HepG2 (cell line): ENCODE data around the gene MMP23B. TPM values are rescaled to one million over a fixed set of nuclear protein-coding genes. Genes with fewer than 3 reads are reported as not detected.
"Not testable (repeated sequence)": the region's sequence is repeated elsewhere in the genome, so short reads cannot be mapped to it uniquely, and the experiment has no call there.

Experiments used
- ATAC-seq: fragments of 200-7000 bp; cut with Tn5 transposase; 3 replicates; pipeline ENCODE4 v1.9.1; 2020; ENCODE audit warnings: mild to moderate bottlenecking, moderate library complexity
- BruUV-seq: library from RNA; stranded (reverse); fragments of 400-500 nt; replicated peaks from 2 replicates; lab custom pipeline; 2021; lab: Mats Ljungman, UMichigan
- CTCF ChIA-PET: fragments of 300-600 bp; formaldehyde crosslinking; extraction: SDS; loops from one replicate; lab custom pipeline; 2021; ENCODE audit warnings: low total read pairs, inconsistent platforms, low intra/inter-chr PET ratio; lab: Yijun Ruan, JAX
- POLR2A ChIA-PET: fragments of 350-600 bp; sonication (Branson Sonifier 250); formaldehyde crosslinking; loops from one replicate; lab custom pipeline; 2020; ENCODE audit warnings: antibody characterized with exemption, inconsistent platforms; lab: Yijun Ruan, JAX
- DNase-seq: peaks from one replicate; pipeline ENCODE4 v3.0.0-alpha.2; 2015; ENCODE audit warnings: low spot score
- FAIRE-seq: peaks from 3 replicates; lab custom pipeline; 2011; peaks lifted over from hg19 to GRCh38; lab: Jason Lieb, UNC
- H2AFZ ChIP-seq: one replicate; pipeline ENCODE4 v1.6.1; 2011; ENCODE audit warnings: low read length, inconsistent platforms
- H3K27ac ChIP-seq: fragments of 300-600 bp; 3 replicates; pipeline ENCODE4 v1.8.0; 2011; ENCODE audit warnings: mixed run types, mild to moderate bottlenecking, mixed read lengths, low read length, inconsistent platforms; ENCODE audit not compliant: insufficient read depth; ENCODE audit errors: extremely low read length
- H3K27me3 ChIP-seq, 2 experiments: fragments of 200-600 bp in 1 of 2; 2 replicates in 1 of 2; 3 replicates in 1 of 2; pipeline versions ENCODE4 v1.6.0 to v1.8.0; 2011; ENCODE audit warnings: low read length in 2 of 2, mild to moderate bottlenecking in 2 of 2, moderate library complexity in 2 of 2, inconsistent platforms in 1 of 2; ENCODE audit not compliant: insufficient read depth in 2 of 2, control insufficient read depth in 1 of 2
- H3K36me3 ChIP-seq, 2 experiments: fragments of 200-600 bp in 1 of 2; replicated peaks in 1 of 2; 2 replicates in 1 of 2; 3 replicates in 1 of 2; pipeline versions ENCODE4 v1.5.1 to v1.8.0; 2011; ENCODE audit warnings: low read length in 2 of 2, inconsistent platforms in 1 of 2; ENCODE audit not compliant: insufficient read depth in 2 of 2, control insufficient read depth in 1 of 2
- H3K4me1 ChIP-seq: 2 replicates; pipeline ENCODE4 v1.5.1; 2012; ENCODE audit warnings: low read length, inconsistent platforms; ENCODE audit not compliant: insufficient read depth
- H3K4me2 ChIP-seq: 2 replicates; pipeline ENCODE4 v1.6.0; 2011; ENCODE audit warnings: low read depth, low read length, inconsistent platforms
- H3K4me3 ChIP-seq, 3 experiments: fragments of 200-600 bp in 1 of 3; sonication (generic), shearing (Covaris generic) in 1 of 3; replicated peaks in 1 of 3; 2 replicates each; pipeline ENCODE4 v1.5.1; 2011 to 2016; ENCODE audit warnings: low read length in 3 of 3, inconsistent platforms in 2 of 3, low read depth in 2 of 3, mild to moderate bottlenecking in 2 of 3, control low read depth in 1 of 3, mixed read lengths in 1 of 3; ENCODE audit not compliant: insufficient read depth in 1 of 3
- H3K79me2 ChIP-seq: one replicate; pipeline ENCODE4 v1.6.1; 2011; ENCODE audit warnings: low read length, inconsistent platforms; ENCODE audit not compliant: insufficient read depth
- H3K9ac ChIP-seq: 2 replicates; pipeline ENCODE4 v1.6.0; 2011; ENCODE audit warnings: mild to moderate bottlenecking, low read depth, low read length, inconsistent platforms; ENCODE audit not compliant: insufficient read depth
- H3K9me3 ChIP-seq: 2 replicates; pipeline ENCODE4 v1.5.1; 2012; ENCODE audit warnings: mild to moderate bottlenecking, low read length
- H4K20me1 ChIP-seq: 2 replicates; pipeline ENCODE4 v1.6.0; 2011; ENCODE audit warnings: inconsistent platforms, mild to moderate bottlenecking, low read length, moderate library complexity; ENCODE audit not compliant: insufficient read depth
- MNT ChIP-seq: fragments of 450-650 bp; IDR thresholded peaks from 2 replicates; pipeline ENCODE4 v1.6.1; 2016
- ZBTB38 ChIP-seq: sonication (generic); formaldehyde crosslinking; IDR thresholded peaks from 2 replicates; pipeline ENCODE4 v1.5.1; 2020; ENCODE audit warnings: mild to moderate bottlenecking, missing genetic modification reagents
- ZNF264 ChIP-seq: sonication (generic); formaldehyde crosslinking; IDR thresholded peaks from 2 replicates; pipeline ENCODE4 v1.4.0; 2020; ENCODE audit warnings: missing genetic modification reagents
- ZNF678 ChIP-seq: sonication (generic); formaldehyde crosslinking; IDR thresholded peaks from 2 replicates; pipeline ENCODE4 v1.4.0; 2020; ENCODE audit warnings: mild to moderate bottlenecking, missing genetic modification reagents
- ZNF687 ChIP-seq: sonication (generic); formaldehyde crosslinking; IDR thresholded peaks from 2 replicates; pipeline ENCODE4 v1.5.1; 2020; ENCODE audit warnings: mild to moderate bottlenecking, missing genetic modification reagents, moderate library complexity
- WGBS: methylation state at CpG from one replicate; pipeline ENCODE4 v1.1.6; 2017; ENCODE audit warnings: low lambda C conversion rate; 5-methylcytosine and 5-hydroxymethylcytosine counted together
- in situ Hi-C: cut with HindIII; loops from 2 replicates; pipeline ENCODE4 v1.10.0; 2017; ENCODE audit warnings: low pct_unique_long_range_greater_than_20kb; ENCODE audit not compliant: extremely low pct_ligation_motif_present
- intact Hi-C: fragments of 100-400 bp; cut with micrococcal nuclease; formaldehyde crosslinking; loops from one replicate; pipeline ENCODE4 v1.10.0; 2022; ENCODE audit not compliant: unreplicated experiment
- polyA plus RNA-seq, 8 experiments: library from polyadenylated mRNA; depleted of rRNA in 3 of 8; stranded (reverse) in 7 of 8; unstranded in 1 of 8; fragments of >200 nt; fragmentation: Illumina TruSeq in 4 of 8; extraction: Trizol in 4 of 8; gene quantifications; 2 replicates each; pipeline versions ENCODE4 v1.2.1 to v1.2.3, GENCODE V29; 2011 to 2016; ENCODE audit warnings: low read depth in 4 of 8, missing spikeins in 1 of 8, mixed read lengths in 1 of 8; ENCODE audit not compliant: insufficient read depth in 1 of 8
- total RNA-seq, 5 experiments: library from RNA; depleted of rRNA; stranded (reverse); fragments of >200 nt; fragmentation: Illumina TruSeq; extraction: Trizol; gene quantifications; 2 replicates each; pipeline ENCODE4 v1.2.3, GENCODE V29; 2016; ENCODE audit warnings: low read depth in 1 of 5

The MMP23B gene
- total and polyA plus RNA-seq, 2 of the 13 experiments (the other 11 are each of a cell fraction or from before 2014, with no cell fraction given), result 0.61 to 0.75 TPM

DNA sequence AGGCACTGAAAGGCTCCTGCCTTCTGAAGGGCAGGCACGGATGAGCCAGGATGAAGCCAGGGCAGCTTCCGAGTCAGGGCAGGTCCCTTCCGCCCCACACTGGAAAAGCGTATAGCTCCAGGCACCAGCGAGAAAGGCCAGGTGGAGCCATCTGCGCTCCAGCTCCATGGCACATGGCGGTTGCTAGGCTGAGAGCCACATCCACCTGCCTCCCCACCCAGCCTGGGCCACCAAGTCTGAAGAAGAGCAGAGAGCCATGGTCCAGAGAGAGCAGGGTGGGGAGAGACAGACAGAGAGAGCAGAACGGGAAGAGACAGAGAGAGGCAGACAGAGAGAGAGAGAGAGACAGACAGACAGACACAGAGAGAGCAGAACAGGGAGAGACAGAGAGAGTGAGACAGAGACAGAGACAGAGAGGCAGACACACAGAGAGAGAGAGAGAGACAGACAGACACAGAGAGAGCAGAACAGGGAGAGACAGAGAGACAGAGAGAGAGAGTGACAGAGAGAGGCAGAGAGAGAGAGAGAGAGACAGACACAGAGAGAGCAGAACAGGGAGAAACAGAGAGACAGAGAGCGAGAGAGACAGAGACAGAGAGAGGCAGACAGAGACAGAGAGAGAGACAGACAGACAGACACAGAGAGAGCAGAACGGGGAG, 37.2 kb upstream of the MMP23B start:
- in situ Hi-C loops, result no loop called here
- ChIA-PET POLR2A (no interaction called here), CTCF (no interaction called here)
- Histone ChIP-seq H2AFZ (no peak overlapping the region), H3K27ac (no peak overlapping the region), H4K20me1 (no peaks in the 10 kb centered on the region), H3K9me3 (no peaks in the 10 kb centered on the region), H3K79me2 (no peaks in the 10 kb centered on the region), H3K9ac (no peak overlapping the region), H3K4me2 (no peak overlapping the region), H3K36me3 (no peaks in the 10 kb centered on the region), H3K4me1 (peaks cover 20% of the 10 kb centered on the region), H3K4me3 (no peak overlapping the region), H3K27me3 (peaks cover 10 to 32% of the 10 kb centered on the region in 2 experiments; a peak in 4 of 5 replicates)
- WGBS, result 43% methylated on average over 7 of the region's 10 CpGs
- TF ChIP-seq ZNF264 (CRISPR knock-in tag), result no peak
- TF ChIP-seq ZNF678, result no peak
- peak; percentile 42 for TF ChIP-seq ZNF687 (CRISPR knock-in tag)
- TF ChIP-seq ZBTB38 (CRISPR knock-in tag), result 0 out of 2 replicates have a peak, but pooled peaks have one; percentile 21
- peak; percentile 59 for TF ChIP-seq MNT
- BruUV-seq, result no TSS peak
- FAIRE-seq (no peak), DNase-seq (no peak), ATAC-seq (peak; percentile 16)
- intact Hi-C loops, result no loop called here

- H3K27ac ChIP-seq, H3K36me3 ChIP-seq, H3K4me2 ChIP-seq, BruUV-seq, H4K20me1 ChIP-seq, intact Hi-C loops, H2AFZ ChIP-seq, H3K4me3 ChIP-seq, CTCF ChIA-PET, H3K79me2 ChIP-seq, POLR2A ChIA-PET, ATAC-seq, H3K9me3 ChIP-seq, H3K9ac ChIP-seq, FAIRE-seq, in situ Hi-C loops, DNase-seq: not testable (repeated sequence)
- Histone ChIP-seq H3K4me1 (peaks cover 22% of the 10 kb centered on the region), H3K27me3 (peaks cover 10 to 33% of the 10 kb centered on the region in 2 experiments; a peak in 4 of 5 replicates)
- 11% methylated on average over 2 of the region's 2 CpGs for WGBS
Measured at GRCh38 chr1:1595341-1595740, 36.6 kb upstream of the MMP23B start.
